Measurements from ENCODE around the gene PKD1L1.

PKD1L1 gene

DNA sequence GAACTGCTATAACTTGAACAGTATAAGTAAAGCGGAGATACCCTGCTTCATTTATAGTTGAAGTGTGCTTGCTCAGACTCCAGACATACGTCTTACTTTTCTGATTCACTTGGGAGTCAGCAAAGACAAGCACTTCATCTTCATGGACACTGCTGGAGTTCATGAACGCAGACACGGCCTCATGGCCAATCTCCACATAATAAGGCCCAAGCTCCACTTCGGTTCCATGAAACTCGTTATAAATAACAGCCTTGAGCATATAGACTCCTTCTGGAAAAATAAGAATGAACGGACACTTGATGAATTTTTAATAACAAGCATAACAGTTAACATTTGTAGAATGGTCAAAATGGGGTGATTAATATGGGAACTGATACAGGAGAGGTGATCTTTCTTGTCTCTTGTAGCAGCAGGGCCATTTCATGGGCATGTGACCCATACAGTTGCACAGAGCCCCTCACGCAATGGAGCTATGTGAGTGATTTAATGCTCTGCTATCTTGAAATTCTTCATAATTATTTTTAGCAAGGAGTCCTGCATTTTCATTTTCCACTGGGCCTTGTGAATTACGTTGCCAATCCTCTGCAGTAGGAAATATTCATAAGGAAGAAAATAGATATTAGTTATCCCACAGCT, 40.2 kb downstream of the PKD1L1 start:
- Histone ChIP-seq H3K9me3 (no peaks in the 10 kb centered on the region), H3K9ac (no peak overlapping the region), H3K36me3 (no peaks in the 10 kb centered on the region), H3K4me3 (no peak overlapping the region), H3K4me1 (no peaks in the 10 kb centered on the region), H3K27me3 (no peaks in the 10 kb centered on the region), H3K4me2 (no peak overlapping the region), H3K27ac (no peak overlapping the region), H4K20me1 (no peaks in the 10 kb centered on the region)
- TF ChIP-seq Cebpa-rat (IDR thresholded peaks at IDR 0.05), result no peak

- Histone ChIP-seq H3K9me3 (no peaks in the 10 kb centered on the region), H3K9ac (no peak overlapping the region)
- TF ChIP-seq Cebpa-rat (IDR thresholded peaks at IDR 0.05), result no peak
These were observed 41.4 kb downstream of the PKD1L1 start for GRCh38 chr7:47906883-47907282.

GRCh38 chr7:47905076-47905920, 43.0 kb downstream of the PKD1L1 start:
- no peaks in the 10 kb centered on the region for H4K20me1 ChIP-seq
- no peak overlapping the region for H3K4me2 ChIP-seq
- no peaks in the 10 kb centered on the region for H3K36me3 ChIP-seq
- H3K4me1 ChIP-seq, result no peaks in the 10 kb centered on the region
- H3K9ac ChIP-seq, result no peak overlapping the region
- no peak overlapping the region for H3K27ac ChIP-seq
- no peaks in the 10 kb centered on the region for H3K9me3 ChIP-seq
- no peaks in the 10 kb centered on the region for H3K27me3 ChIP-seq
- TF ChIP-seq Cebpa-rat (IDR thresholded peaks at IDR 0.05), result no peak
- H3K4me3 ChIP-seq, result no peak overlapping the region

More at GRCh38 chr7:47906883-47907282, 41.4 kb downstream of the PKD1L1 start:
- H3K4me2 ChIP-seq, result no peak overlapping the region
- H3K4me1 ChIP-seq, result no peaks in the 10 kb centered on the region
- no peaks in the 10 kb centered on the region for H3K36me3 ChIP-seq
- no peak overlapping the region for H3K4me3 ChIP-seq
- H4K20me1 ChIP-seq, result no peaks in the 10 kb centered on the region
- no peaks in the 10 kb centered on the region for H3K27me3 ChIP-seq
- no peak overlapping the region for H3K27ac ChIP-seq

GRCh38 chr7:47902013-47902412, 46.3 kb downstream of the PKD1L1 start:
- no peak overlapping the region for H3K27ac ChIP-seq
- no peak overlapping the region for H3K4me3 ChIP-seq
- no peaks in the 10 kb centered on the region for H3K27me3 ChIP-seq
- no peaks in the 10 kb centered on the region for H4K20me1 ChIP-seq
- H3K4me1 ChIP-seq, result no peaks in the 10 kb centered on the region
- H3K4me2 ChIP-seq, result no peak overlapping the region
- H3K9me3 ChIP-seq, result no peaks in the 10 kb centered on the region
- TF ChIP-seq Cebpa-rat (IDR thresholded peaks at IDR 0.05), result no peak
- H3K36me3 ChIP-seq, result no peaks in the 10 kb centered on the region
- no peak overlapping the region for H3K9ac ChIP-seq

- H3K9ac ChIP-seq, result no peak overlapping the region
These were observed 46.7 kb downstream of the PKD1L1 start for GRCh38 chr7:47901542-47901941.

DNA sequence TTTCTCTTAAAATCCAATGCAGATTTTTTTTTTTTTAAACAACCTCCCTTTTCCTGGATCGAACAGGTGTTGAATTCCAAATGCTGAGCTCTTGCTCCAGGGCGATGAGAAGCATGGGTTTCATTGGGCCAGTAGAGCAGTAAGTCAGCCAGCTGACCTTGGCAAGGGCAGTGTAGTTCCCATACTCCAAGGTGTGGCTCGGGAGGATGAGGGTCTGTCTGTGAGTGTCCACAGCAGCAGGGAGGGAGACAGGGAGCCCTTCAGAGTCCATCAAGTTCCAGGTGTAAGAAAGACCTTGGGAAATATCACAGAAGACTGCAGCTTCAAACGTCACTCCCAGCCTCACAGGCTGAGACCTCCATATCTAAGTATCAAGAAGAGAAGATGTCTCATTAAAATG, 50.4 kb downstream of the PKD1L1 start:
- Histone ChIP-seq H3K27ac (no peak overlapping the region), H3K4me3 (no peak overlapping the region), H3K36me3 (no peaks in the 10 kb centered on the region), H4K20me1 (no peaks in the 10 kb centered on the region), H3K9ac (no peak overlapping the region), H3K27me3 (no peaks in the 10 kb centered on the region), H3K4me2 (no peak overlapping the region), H3K4me1 (peaks cover 2% of the 10 kb centered on the region), H3K9me3 (no peaks in the 10 kb centered on the region)
- TF ChIP-seq Cebpa-rat (IDR thresholded peaks at IDR 0.05), result no peak

More at GRCh38 chr7:47901542-47901941, 46.7 kb downstream of the PKD1L1 start:
- Histone ChIP-seq H4K20me1 (no peaks in the 10 kb centered on the region), H3K9me3 (no peaks in the 10 kb centered on the region), H3K4me1 (no peaks in the 10 kb centered on the region), H3K36me3 (no peaks in the 10 kb centered on the region), H3K27me3 (no peaks in the 10 kb centered on the region), H3K27ac (no peak overlapping the region), H3K4me3 (no peak overlapping the region), H3K4me2 (no peak overlapping the region)
- no peak for TF ChIP-seq Cebpa-rat (IDR thresholded peaks at IDR 0.05)

DNA sequence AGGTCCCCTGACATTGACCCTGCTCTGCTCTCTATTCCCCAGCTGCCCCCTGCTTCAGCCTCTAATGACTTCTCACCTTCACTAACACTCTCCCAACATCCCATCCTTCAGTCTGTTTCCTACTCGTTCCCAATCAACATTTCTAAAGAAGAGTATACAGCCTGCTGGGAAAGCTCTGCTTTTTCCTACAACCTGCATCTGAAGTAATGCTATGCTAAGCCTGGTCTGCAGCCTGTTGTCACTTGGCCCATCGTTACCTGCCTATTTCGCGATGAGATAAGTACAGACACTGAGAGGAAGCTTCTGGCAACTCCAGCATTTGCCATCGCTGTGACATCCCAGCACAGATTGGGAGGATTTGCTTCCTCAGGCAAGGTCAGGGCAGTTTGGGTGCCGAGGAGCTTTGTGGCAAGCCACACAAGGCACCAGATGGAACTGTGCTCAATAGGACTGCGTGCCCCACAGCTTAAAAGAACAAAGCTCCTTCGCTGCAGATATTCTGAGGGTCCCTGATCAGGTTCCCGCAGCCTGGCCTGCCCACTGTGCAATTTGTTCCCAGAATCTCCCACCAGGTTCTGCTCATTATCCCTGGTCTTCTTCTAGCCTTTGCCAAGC, 51.4 kb downstream of the PKD1L1 start:
- H3K4me3 ChIP-seq, result no peak overlapping the region
- no peak overlapping the region for H3K27ac ChIP-seq
- H3K36me3 ChIP-seq, result no peaks in the 10 kb centered on the region
- no peak overlapping the region for H3K9ac ChIP-seq
- no peaks in the 10 kb centered on the region for H3K9me3 ChIP-seq
- H4K20me1 ChIP-seq, result no peaks in the 10 kb centered on the region
- no peaks in the 10 kb centered on the region for H3K27me3 ChIP-seq
- no peak for TF ChIP-seq Cebpa-rat (IDR thresholded peaks at IDR 0.05)
- peaks cover 9% of the 10 kb centered on the region for H3K4me1 ChIP-seq
- no peak overlapping the region for H3K4me2 ChIP-seq

- H4K20me1 ChIP-seq, result no peaks in the 10 kb centered on the region
- no peak overlapping the region for H3K4me3 ChIP-seq
- no peaks in the 10 kb centered on the region for H3K9me3 ChIP-seq
- no peak overlapping the region for H3K9ac ChIP-seq
- no peaks in the 10 kb centered on the region for H3K27me3 ChIP-seq
- no peak for TF ChIP-seq Cebpa-rat (IDR thresholded peaks at IDR 0.05)
- no peak overlapping the region for H3K4me2 ChIP-seq
- H3K27ac ChIP-seq, result no peak overlapping the region
- H3K4me1 ChIP-seq, result peaks cover 9% of the 10 kb centered on the region
- H3K36me3 ChIP-seq, result no peaks in the 10 kb centered on the region
These were observed 53.2 kb downstream of the PKD1L1 start for GRCh38 chr7:47895026-47895425.

DNA sequence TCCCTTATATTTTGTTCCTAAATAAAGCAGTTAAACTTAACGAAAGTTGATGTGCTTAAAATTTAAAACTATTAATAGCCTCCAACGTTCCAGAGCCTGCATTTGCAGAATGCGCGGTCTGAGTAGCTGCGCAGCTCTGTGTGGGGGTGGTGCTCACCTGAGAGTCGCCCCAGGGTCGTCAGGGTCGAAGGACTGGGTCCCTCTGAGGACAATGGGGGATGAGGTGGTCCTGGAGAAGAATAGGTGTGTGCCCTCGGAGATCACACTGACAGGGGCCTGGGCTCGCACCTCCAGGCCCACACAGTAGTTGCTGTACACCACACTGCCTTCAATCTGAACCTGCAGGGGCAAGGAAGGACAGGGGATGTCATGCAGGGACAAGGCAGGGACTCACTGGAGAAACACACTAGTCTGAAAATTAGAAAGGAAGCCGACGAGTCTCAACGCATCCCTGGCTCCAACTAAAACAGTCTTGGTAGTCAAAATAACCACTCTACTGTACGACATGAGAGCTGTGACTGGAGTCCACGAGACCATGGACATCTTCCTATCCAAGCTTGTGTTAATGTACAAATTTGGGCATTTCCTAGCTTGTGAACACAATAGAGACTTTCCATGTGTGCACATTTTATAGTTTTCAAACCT, 54.4 kb downstream of the PKD1L1 start:
- no peaks in the 10 kb centered on the region for H3K27me3 ChIP-seq
- H3K27ac ChIP-seq, result no peak overlapping the region
- no peaks in the 10 kb centered on the region for H4K20me1 ChIP-seq
- H3K4me3 ChIP-seq, result no peak overlapping the region
- no peak for TF ChIP-seq Cebpa-rat (IDR thresholded peaks at IDR 0.05)
- no peaks in the 10 kb centered on the region for H3K36me3 ChIP-seq
- H3K9ac ChIP-seq, result no peak overlapping the region
- no peaks in the 10 kb centered on the region for H3K9me3 ChIP-seq
- H3K4me1 ChIP-seq, result peaks cover 10% of the 10 kb centered on the region
- H3K4me2 ChIP-seq, result no peak overlapping the region
